Ovary (tissue), 9 donors: ENCODE data around the gene ALKAL2. TPM values are rescaled to one million over a fixed set of nuclear protein-coding genes. Genes with fewer than 3 reads are reported as not detected.

Experiments used
- DNase-seq, 5 donors: peaks; one replicate each; pipeline ENCODE4 v3.0.0-alpha.2; 2019 to 2020
- H3K27ac ChIP-seq, 2 donors: fragments of 200-600 bp; one replicate each; pipeline versions ENCODE4 v1.5.1 to v1.8.0; 2019 to 2022
- H3K27me3 ChIP-seq: fragments of 200-600 bp; one replicate; pipeline ENCODE4 v1.8.0; 2022
- H3K36me3 ChIP-seq: fragments of 200-600 bp; sonication (generic); one replicate; pipeline ENCODE4 v1.5.1; 2019
- H3K4me1 ChIP-seq: one replicate; pipeline ENCODE4 v1.8.1; 2013; ENCODE audit warnings: mild to moderate bottlenecking, moderate library complexity; ENCODE audit not compliant: insufficient read depth
- H3K4me3 ChIP-seq: fragments of 200-600 bp; sonication (generic); one replicate; pipeline ENCODE4 v1.5.1; 2017
- H3K9me3 ChIP-seq, 2 donors: fragments of 200-600 bp in 1 of 2; sonication (generic) in 1 of 2; one replicate each; pipeline versions ENCODE4 v1.5.1 to v1.8.1; 2013 to 2019; ENCODE audit warnings: mild to moderate bottlenecking in 1 of 2, moderate library complexity in 1 of 2
- CTCF ChIP-seq, 3 donors: fragments of 450-650 bp in 2 of 3; fragments of 200-600 bp in 1 of 3; IDR thresholded peaks; one replicate each; pipeline versions ENCODE4 v1.5.1 to v1.8.0; 2016 to 2022; ENCODE audit warnings: antibody characterized with exemption in 3 of 3, mild to moderate bottlenecking in 1 of 3
- EP300 ChIP-seq: sonication (generic); formaldehyde crosslinking; IDR thresholded peaks from one replicate; pipeline ENCODE4 v1.6.1; 2017; ENCODE audit warnings: antibody characterized with exemption
- POLR2A ChIP-seq: fragments of 450-650 bp; IDR thresholded peaks from one replicate; pipeline ENCODE4 v1.6.1; 2017; ENCODE audit warnings: antibody characterized with exemption, mild to moderate bottlenecking, moderate library complexity
- WGBS, 3 donors: extraction: QIAGEN DNeasy Blood & Tissue Kit in 1 of 3; methylation state at CpG; one replicate each; pipeline versions ENCODE4 v1.1.5 to v1.1.7; 2013 to 2017; 5-methylcytosine and 5-hydroxymethylcytosine counted together
- intact Hi-C, 4 donors: fragments of 100-400 bp; cut with DNase I; formaldehyde crosslinking; loops; one replicate each; pipeline versions ENCODE4 v1.11.0 to v1.15.1; 2022 to 2023
- polyA plus RNA-seq, 2 donors: library from polyadenylated mRNA; stranded (reverse); fragments of 200-250 nt in 1 of 2; fragments of 350-450 nt in 1 of 2; fragmentation: Illumina TruSeq in 1 of 2; extraction: RNeasy Lipid Tissue Mini Kit (QIAGEN cat#74804) in 1 of 2; gene quantifications; one replicate each; pipeline ENCODE4 v1.2.3, GENCODE V29; 2013 to 2014
- total RNA-seq, 7 donors: library from RNA; depleted of rRNA in 2 of 7; stranded (reverse); fragments of >200 nt in 2 of 7; fragmentation: NEBNext Ultra II Directional in 3 of 7; extraction: Animal tissue kit (Norgen Biotek cat#: 25700) in 3 of 7; gene quantifications; one replicate each; pipeline versions ENCODE4 v1.1.0 to v1.2.4, GENCODE V29; 2016 to 2023
- donor health status: DM: no; HTN: no; CAD: no; lungs with moderate emphysema.
- donor health status: DM: no; HTN: no; CAD: no.
- donor health status: Bipolar disorder and iron deficiency.
- donor health status: DM: yes; HTN: yes; CAD: no.
- donor health status: DM: no; HTN: no; CAD: no.
- donor health status: DM: yes; HTN: yes; CAD: no.

Gene ALKAL2
- total and polyA plus RNA-seq, 9 donors = 9.6 to 259 (median 57.1) TPM

GRCh38 chr2:273333-273732 lies 14.6 kb downstream of the ALKAL2 start:
- Histone ChIP-seq H3K27me3 (no peaks in the 10 kb centered on the region), H3K9me3 (no peaks in the 10 kb centered on the region), H3K36me3 (no peaks in the 10 kb centered on the region), H3K4me3 (no peak overlapping the region), H3K4me1 (peaks cover 6% of the 10 kb centered on the region), H3K27ac (no peak overlapping the region)
- TF ChIP-seq CTCF (IDR thresholded peaks at IDR 0.05) (no peak), POLR2A (no peak), EP300 (no peak)
- DNase-seq = no peak
- intact Hi-C loops = no loop called here
- WGBS, 3 donors = 69 to 82% (median 75%) methylated on average over 6 of the region's 6 CpGs

GRCh38 chr2:271917-272316 lies 16.0 kb downstream of the ALKAL2 start:
- H3K27ac ChIP-seq = no peak overlapping the region
- 93 to 95% (median 94%) methylated on average over 12 of the region's 12 CpGs for WGBS, 3 donors
- intact Hi-C loops = no loop called here

GRCh38 chr2:270861-271260 lies 17.0 kb downstream of the ALKAL2 start:
- H3K27ac ChIP-seq = no peak overlapping the region
- intact Hi-C loops = no loop called here
- H3K4me3 ChIP-seq = no peak overlapping the region
- no peaks in the 10 kb centered on the region for H3K27me3 ChIP-seq
- peaks cover 12% of the 10 kb centered on the region for H3K4me1 ChIP-seq
- no peak for DNase-seq
- no peaks in the 10 kb centered on the region for H3K36me3 ChIP-seq
- WGBS, 3 donors = 89 to 91% (median 91%) methylated on average over 4 of the region's 4 CpGs
- TF ChIP-seq POLR2A = no peak
- no peaks in the 10 kb centered on the region for H3K9me3 ChIP-seq

More at GRCh38 chr2:271917-272316, 16.0 kb downstream of the ALKAL2 start:
- no peaks in the 10 kb centered on the region for H3K9me3 ChIP-seq
- no peak for DNase-seq
- no peaks in the 10 kb centered on the region for H3K36me3 ChIP-seq
- peaks cover 11% of the 10 kb centered on the region for H3K4me1 ChIP-seq
- no peak for TF ChIP-seq POLR2A
- TF ChIP-seq CTCF (IDR thresholded peaks at IDR 0.05) = no peak
- TF ChIP-seq EP300 = no peak
- no peaks in the 10 kb centered on the region for H3K27me3 ChIP-seq
- H3K4me3 ChIP-seq = no peak overlapping the region

GRCh38 chr2:269356-270030 lies 18.4 kb downstream of the ALKAL2 start:
- no peaks in the 10 kb centered on the region for H3K9me3 ChIP-seq
- H3K4me1 ChIP-seq = peaks cover 15% of the 10 kb centered on the region
- TF ChIP-seq CTCF (IDR thresholded peaks at IDR 0.05) (no peak), EP300 (no peak), POLR2A (no peak)
- H3K4me3 ChIP-seq = no peak overlapping the region
- intact Hi-C loops = no loop called here
- no peak for DNase-seq
- H3K27me3 ChIP-seq = no peaks in the 10 kb centered on the region
- WGBS, 3 donors = 67 to 77% (median 72%) methylated on average over 4 of the region's 4 CpGs
- H3K36me3 ChIP-seq = no peaks in the 10 kb centered on the region
- H3K27ac ChIP-seq = no peak overlapping the region

- H3K9me3 ChIP-seq = no peaks in the 10 kb centered on the region
- TF ChIP-seq EP300 (no peak), CTCF (IDR thresholded peaks at IDR 0.05) (no peak), POLR2A (no peak)
- no peak for DNase-seq
- H3K27ac ChIP-seq = no peak overlapping the region
- no peak overlapping the region for H3K4me3 ChIP-seq
- H3K36me3 ChIP-seq = no peaks in the 10 kb centered on the region
- H3K27me3 ChIP-seq = no peaks in the 10 kb centered on the region
- H3K4me1 ChIP-seq = peaks cover 17% of the 10 kb centered on the region
- intact Hi-C loops = no loop called here
Measured at GRCh38 chr2:268323-268722, 19.6 kb downstream of the ALKAL2 start.
